Measurements from ENCODE around the gene ACBD6.

The ACBD6 gene

DNA sequence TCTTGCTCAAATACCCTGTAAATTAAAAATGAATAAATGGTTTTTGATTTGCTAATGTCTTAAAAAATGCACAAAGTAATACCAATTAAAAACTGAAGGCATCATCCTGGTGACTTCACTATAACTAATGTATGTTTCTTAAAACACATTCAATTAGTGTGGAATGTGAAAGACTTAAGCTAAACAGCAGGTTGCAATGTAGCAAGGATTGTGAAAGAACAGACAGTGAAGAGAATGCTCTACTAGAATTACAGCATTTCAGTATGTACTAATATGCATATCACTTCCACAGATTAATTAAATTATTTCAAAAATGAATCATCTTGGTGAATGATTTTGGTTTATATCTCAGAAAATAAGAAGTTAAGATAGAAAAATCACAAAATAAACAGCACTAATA is 216.0 kb downstream of the ACBD6 start:
- no peak for DNase-seq
- TF ChIP-seq GATA1 (IDR thresholded peaks at IDR 0.05; ENCODE audit: low read depth, low read length) (no peak), POLR2A (IDR thresholded peaks at IDR 0.05; ENCODE audit: low read length) (no peak)

- no peak for DNase-seq
These were observed 219.3 kb downstream of the ACBD6 start for GRCh38 chr1:180283098-180283497.

GRCh38 chr1:180282401-180283044 is 219.9 kb downstream of the ACBD6 start:
- DNase-seq: no peak
- TF ChIP-seq GATA1 (IDR thresholded peaks at IDR 0.05; ENCODE audit: low read depth, low read length): no peak
- TF ChIP-seq POLR2A (IDR thresholded peaks at IDR 0.05; ENCODE audit: low read length): no peak

More at GRCh38 chr1:180283098-180283497, 219.3 kb downstream of the ACBD6 start:
- no peak for TF ChIP-seq GATA1 (IDR thresholded peaks at IDR 0.05; ENCODE audit: low read depth, low read length)
- TF ChIP-seq POLR2A (IDR thresholded peaks at IDR 0.05; ENCODE audit: low read length): no peak

GRCh38 chr1:180281490-180281889 is 220.9 kb downstream of the ACBD6 start:
- TF ChIP-seq GATA1 (IDR thresholded peaks at IDR 0.05; ENCODE audit: low read depth, low read length): no peak
- TF ChIP-seq POLR2A (IDR thresholded peaks at IDR 0.05; ENCODE audit: low read length): no peak
- DNase-seq: no peak

- DNase-seq: no peak
- TF ChIP-seq POLR2A (IDR thresholded peaks at IDR 0.05; ENCODE audit: low read length) (no peak), GATA1 (IDR thresholded peaks at IDR 0.05; ENCODE audit: low read depth, low read length) (no peak)
These were observed 221.8 kb downstream of the ACBD6 start for GRCh38 chr1:180280617-180281016.

DNA sequence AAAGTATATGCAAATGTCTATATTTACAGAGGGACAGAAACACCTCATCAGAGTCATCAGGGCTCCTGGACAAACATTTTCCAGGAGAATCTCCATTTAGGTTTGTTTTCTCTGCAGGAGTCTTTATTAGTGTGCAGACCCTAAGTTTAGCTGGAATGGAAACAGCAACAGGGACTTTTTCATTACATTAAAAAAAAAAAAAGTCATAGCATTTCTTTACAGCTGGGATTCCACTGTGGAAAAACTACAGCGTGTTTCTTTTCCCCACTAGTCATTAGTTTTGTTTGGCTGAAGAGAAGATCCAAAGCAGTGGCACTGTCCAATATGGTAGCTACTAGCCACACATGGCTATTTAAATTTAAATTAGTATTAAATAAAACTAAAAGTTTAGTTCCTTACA is 222.7 kb downstream of the ACBD6 start:
- TF ChIP-seq POLR2A (IDR thresholded peaks at IDR 0.05; ENCODE audit: low read length): no peak
- no peak for TF ChIP-seq GATA1 (IDR thresholded peaks at IDR 0.05; ENCODE audit: low read depth, low read length)
- no peak for DNase-seq

DNA sequence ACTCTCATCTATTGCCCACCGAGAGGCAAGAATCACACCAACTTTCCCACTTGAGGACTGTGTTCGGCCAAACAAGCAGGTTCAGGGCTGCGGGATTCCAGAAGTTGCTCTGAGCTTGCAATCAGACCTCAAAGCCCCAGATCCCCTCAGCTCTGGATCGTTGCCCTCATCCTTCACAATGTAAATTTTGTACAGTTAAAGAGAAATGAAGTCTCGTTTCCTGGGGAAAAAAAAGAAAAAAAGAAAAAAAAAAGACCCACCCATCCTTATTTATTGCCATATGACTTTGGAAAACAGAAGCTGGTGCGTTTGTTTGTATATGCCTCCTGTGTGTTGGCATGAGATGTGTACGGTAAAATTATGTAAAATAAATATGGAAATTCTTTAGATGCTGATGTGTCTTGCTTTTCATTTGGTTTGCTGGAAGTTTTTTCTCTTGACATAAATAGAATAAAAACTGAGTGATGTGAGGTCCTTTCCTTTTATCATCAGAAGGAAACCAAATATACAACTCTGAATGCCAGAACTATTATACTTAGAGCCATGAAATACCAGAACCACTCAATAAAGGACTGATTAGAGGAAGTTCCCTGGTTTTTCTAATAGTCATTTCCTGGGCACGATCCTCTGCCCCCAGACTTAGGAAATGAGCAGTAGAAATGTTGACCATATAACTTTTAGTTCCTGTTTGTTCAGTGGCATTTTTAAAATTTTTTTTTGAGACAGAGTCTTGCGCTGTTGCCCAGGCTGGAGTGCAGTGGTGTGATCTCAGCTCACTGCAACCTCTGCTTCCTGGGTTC is 223.6 kb downstream of the ACBD6 start:
- DNase-seq: no peak
- TF ChIP-seq POLR2A (IDR thresholded peaks at IDR 0.05; ENCODE audit: low read length) (no peak), GATA1 (IDR thresholded peaks at IDR 0.05; ENCODE audit: low read depth, low read length) (no peak)

DNA sequence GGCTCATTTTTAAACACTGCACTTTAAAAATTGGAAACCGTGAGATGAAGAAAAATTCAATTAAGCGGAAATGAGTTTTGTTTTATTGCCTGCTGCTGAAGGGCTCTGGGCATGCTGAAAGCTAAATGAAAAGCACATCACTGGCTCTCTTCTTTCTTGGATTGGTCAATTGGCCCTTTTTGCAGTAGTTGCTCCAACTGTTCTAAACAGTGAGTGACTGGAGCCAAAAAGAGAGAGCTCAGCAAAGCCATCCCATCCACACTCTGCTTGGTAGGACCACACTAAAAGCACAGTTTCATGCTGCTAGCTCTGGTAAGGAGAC is 224.2 kb downstream of the ACBD6 start:
- DNase-seq: no peak
- TF ChIP-seq GATA1 (IDR thresholded peaks at IDR 0.05; ENCODE audit: low read depth, low read length): no peak
- no peak for TF ChIP-seq POLR2A (IDR thresholded peaks at IDR 0.05; ENCODE audit: low read length)

- TF ChIP-seq GATA1 (IDR thresholded peaks at IDR 0.05; ENCODE audit: low read depth, low read length) (no peak), POLR2A (IDR thresholded peaks at IDR 0.05; ENCODE audit: low read length) (no peak)
- no peak for DNase-seq
These were observed 224.7 kb downstream of the ACBD6 start for GRCh38 chr1:180277476-180278193.

GRCh38 chr1:180275726-180276125 is 226.7 kb downstream of the ACBD6 start:
- TF ChIP-seq POLR2A (IDR thresholded peaks at IDR 0.05; ENCODE audit: low read length): no peak
- no peak for TF ChIP-seq GATA1 (IDR thresholded peaks at IDR 0.05; ENCODE audit: low read depth, low read length)
- DNase-seq: no peak

- no peak for DNase-seq
- TF ChIP-seq POLR2A (IDR thresholded peaks at IDR 0.05; ENCODE audit: low read length): no peak
- no peak for TF ChIP-seq GATA1 (IDR thresholded peaks at IDR 0.05; ENCODE audit: low read depth, low read length)
These were observed 228.2 kb downstream of the ACBD6 start for GRCh38 chr1:180274221-180274620.

DNA sequence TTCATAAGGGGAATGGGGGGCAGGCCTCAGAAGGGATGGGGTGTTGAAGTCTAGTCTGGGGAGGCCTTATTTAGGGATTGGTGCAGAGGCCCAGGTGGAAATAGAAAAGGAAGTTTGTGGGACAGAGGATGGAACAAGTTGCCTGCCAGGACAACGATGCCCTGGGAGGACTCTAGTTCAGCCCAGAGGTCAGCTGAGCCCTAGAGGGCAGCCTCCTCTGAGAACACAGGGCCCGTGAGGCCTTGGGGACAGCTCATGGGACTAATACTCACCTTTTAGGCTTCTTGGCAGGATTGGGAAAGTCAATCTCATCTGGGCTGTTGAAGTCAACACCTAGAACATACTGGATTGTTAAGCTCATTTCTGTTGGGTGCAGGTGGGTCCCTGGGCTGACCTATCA is 229.3 kb downstream of the ACBD6 start:
- TF ChIP-seq POLR2A (IDR thresholded peaks at IDR 0.05; ENCODE audit: low read length) (no peak), GATA1 (IDR thresholded peaks at IDR 0.05; ENCODE audit: low read depth, low read length) (no peak)
- no peak for DNase-seq

DNA sequence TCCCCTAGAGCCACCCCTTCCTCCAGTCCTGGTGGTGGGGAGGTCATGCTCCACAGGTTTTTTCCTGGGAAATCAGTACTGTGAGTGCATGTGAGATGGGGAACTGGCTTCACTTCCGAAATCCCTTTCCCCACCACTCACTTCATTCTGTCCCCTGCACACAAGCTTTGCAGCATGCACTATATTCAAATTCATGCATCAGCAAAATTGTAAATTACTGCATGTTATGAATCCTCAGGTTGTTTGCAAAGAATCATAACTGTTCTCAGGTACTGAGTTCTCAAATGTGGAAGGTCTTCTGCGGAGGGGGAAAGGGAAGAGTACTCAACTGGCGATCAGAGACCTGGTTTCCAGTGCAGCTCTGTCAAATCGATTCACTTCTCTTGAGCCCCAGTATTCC is 230.0 kb downstream of the ACBD6 start:
- DNase-seq: no peak
- no peak for TF ChIP-seq POLR2A (IDR thresholded peaks at IDR 0.05; ENCODE audit: low read length)
- TF ChIP-seq GATA1 (IDR thresholded peaks at IDR 0.05; ENCODE audit: low read depth, low read length): no peak

All from erythroblast (primary cell).